Suppressor macrophage treated with lipopolysaccharide for 4 hours (primary cell): ENCODE data around the gene LCAT.
A peak's percentile ranks its signal among the peaks of the same experiment; 100 is the strongest.
"Not testable (repeated sequence)": the region's sequence is repeated elsewhere in the genome, so short reads cannot be mapped to it uniquely, and the experiment has no call there.

Experiments used
- DNase-seq: peaks from one replicate; pipeline ENCODE4 v3.0.0-alpha.2; 2020

The LCAT gene

GRCh38 chr16:67946966-67947558 is 3.1 kb upstream of the LCAT start:
- DNase-seq: no peak

GRCh38 chr16:67946128-67946569 is 2.2 kb upstream of the LCAT start:
- DNase-seq: no peak

- no peak for DNase-seq
Observed at GRCh38 chr16:67945392-67945933, 1.5 kb upstream of the LCAT start.

GRCh38 chr16:67944690-67945391 is 921 bp upstream of the LCAT start:
- DNase-seq: no peak

- no peak for DNase-seq
Observed at GRCh38 chr16:67943256-67943618, 683 bp downstream of the LCAT start.

GRCh38 chr16:67942510-67943255 is 1.2 kb downstream of the LCAT start:
- no peak for DNase-seq

GRCh38 chr16:67942200-67942509 is 1.8 kb downstream of the LCAT start:
- DNase-seq: peak; percentile 52

- DNase-seq: no peak
Observed at GRCh38 chr16:67941469-67942199, 2.3 kb downstream of the LCAT start.

GRCh38 chr16:67940446-67941089 is 3.4 kb downstream of the LCAT start:
- DNase-seq: no peak

GRCh38 chr16:67939507-67940445 is 4.1 kb downstream of the LCAT start:
- no peak for DNase-seq

- DNase-seq: not testable (repeated sequence)
Observed at GRCh38 chr16:67937713-67938112, 6.2 kb downstream of the LCAT start.

GRCh38 chr16:67936880-67937605 is 6.9 kb downstream of the LCAT start:
- DNase-seq: peak; percentile 96

GRCh38 chr16:67936124-67936879 is 7.6 kb downstream of the LCAT start, which contains the start of gene PSMB10:
TSS of gene PSMB10 (minus strand) at chr16:67936850. CDS start at chr16:67936749, 101 bp downstream.
- DNase-seq: no peak

GRCh38 chr16:67935402-67936123 is 8.4 kb downstream of the LCAT start:
- DNase-seq: peak; percentile 90

GRCh38 chr16:67935101-67935401 is 8.9 kb downstream of the LCAT start:
- no peak for DNase-seq

GRCh38 chr16:67934306-67935100 is 9.4 kb downstream of the LCAT start:
- DNase-seq: no peak

- no peak for DNase-seq
Observed at GRCh38 chr16:67933805-67934204, 10.1 kb downstream of the LCAT start.

- no peak for DNase-seq
Observed at GRCh38 chr16:67932462-67932840, 11.5 kb downstream of the LCAT start.
